H1 (cell line): ENCODE data around the gene SEZ6. TPM values are rescaled to one million over a fixed set of nuclear protein-coding genes. Genes with fewer than 3 reads are reported as not detected.

Experiments
- ASH2L ChIP-seq: fragments of 200-600, 300-600 bp; sonication (generic); IDR thresholded peaks from one replicate; pipeline ENCODE4 v1.7.1; 2017; ENCODE audit warnings: low read length
- CBX5 ChIP-seq: fragments of 300-800, 300-1000 bp; sonication (generic); IDR thresholded peaks from 2 replicates; pipeline ENCODE4 v1.7.1; 2016; ENCODE audit warnings: antibody characterized with exemption, low read length, low read depth
- KDM5A ChIP-seq: fragments of 200-600 bp; IDR thresholded peaks from 2 replicates; pipeline ENCODE4 v1.7.1; 2012; ENCODE audit warnings: mild to moderate bottlenecking, low read length, inconsistent platforms, mixed read lengths
- RAD21 ChIP-seq, 2 experiments: IDR thresholded peaks in 1 of 2; conservative IDR thresholded peaks in 1 of 2; 2 replicates each; pipeline ENCODE4 v1.6.1; 2011; ENCODE audit warnings: low read depth in 2 of 2, low read length in 2 of 2, improper control_type of control experiment in 1 of 2, inconsistent platforms in 1 of 2, mild to moderate bottlenecking in 1 of 2, moderate library complexity in 1 of 2
- SAP30 ChIP-seq: fragments of 300-600 bp; sonication (generic); IDR thresholded peaks from 2 replicates; pipeline ENCODE4 v1.7.1; 2012; ENCODE audit warnings: low read length, moderate library complexity, mild to moderate bottlenecking, inconsistent platforms; ENCODE audit not compliant: insufficient read depth, insufficient replicate concordance
- polyA plus RNA-seq, 7 experiments: library from polyadenylated mRNA; depleted of rRNA in 3 of 7; stranded (reverse) in 5 of 7; unstranded in 2 of 7; fragments of >200 nt in 5 of 7; fragments of 200-250 nt in 2 of 7; gene quantifications; 1 replicate in 5 of 7; 2 replicates in 1 of 7; 4 replicates in 1 of 7; pipeline versions ENCODE4 v1.2.1 to v1.2.3, GENCODE V29; 2011 to 2013; ENCODE audit warnings: missing spikeins in 2 of 7, mixed read lengths in 2 of 7
- total RNA-seq: library from RNA; stranded (reverse); fragmentation: NEBNext Ultra II Directional; extraction: Animal tissue kit (Norgen Biotek cat#: 25700); gene quantifications from 2 replicates; pipeline ENCODE4 v1.2.1, GENCODE V29; 2021

The SEZ6 gene
- total and polyA plus RNA-seq, 2 of the 8 experiments (the other 6 are each of a cell fraction or from before 2014, with no cell fraction given), result 6.9 to 16.1 TPM

GRCh38 chr17:28941251-28941650 lies 64.6 kb downstream of the SEZ6 start (continued):
- no peak for TF ChIP-seq CBX5
- no peak for TF ChIP-seq ASH2L
- TF ChIP-seq KDM5A, result no peak
- TF ChIP-seq RAD21 (IDR thresholded peaks at IDR 0.05 in 1 of 2, conservative IDR thresholded peaks at IDR 0.05 in 1 of 2; ENCODE audit: low read depth in 2 of 2, low read length in 2 of 2), result no peak
- TF ChIP-seq SAP30, result no peak
